ENCODE data around the gene CTBS. TPM values are rescaled to one million over a fixed set of nuclear protein-coding genes. Genes with fewer than 3 reads are reported as not detected.

CTBS gene
- total RNA-seq, 4 donors from 2014 or later = 3.8 to 25.7 (median 16.2) TPM

- no peak overlapping the region for H3K4me3 ChIP-seq
- in situ Hi-C loops (cut with MboI; ENCODE audit: low pct_ligation_motif_present in 1 of 4, low pct_unique_long_range_greater_than_20kb in 1 of 4, low sequenced_read_pairs in 3 of 4) (loop anchor here (10.0 to 25.0 kb wide), 4 partner anchors 175 to 485 kb away; partner anchors contain the start of gene PRKACB (in 2 of the 4)), intact Hi-C loops (cut with DNase I; ENCODE audit: low total_unique reads) (no loop called here)
- H3K4me1 ChIP-seq = peaks cover 0 to 18% (median 7%) of the 10 kb centered on the region in 4 donors
- H3K27me3 ChIP-seq = no peaks in the 10 kb centered on the region
- H3K9me3 ChIP-seq = no peaks in the 10 kb centered on the region
- peak overlapping the region; percentile 15 to 71 (median 44) for H3K27ac ChIP-seq
- no peak for DNase-seq
- no peaks in the 10 kb centered on the region for H3K36me3 ChIP-seq
- TF ChIP-seq POLR2AphosphoS5 (IDR thresholded peaks at IDR 0.05) (peak in 1 of 3 donors; percentile 39), EP300 (IDR thresholded peaks at IDR 0.05; ENCODE audit: low read depth) (no peak)
- 51 to 62% methylated on average over 9 of the region's 9 CpGs for WGBS, 2 donors (ENCODE audit: low coverage in 1 of 2)
Observed at GRCh38 chr1:84619383-84620102, 45.3 kb upstream of the CTBS start.

GRCh38 chr1:84617349-84617748, 43.1 kb upstream of the CTBS start:
- no peak for DNase-seq
- in situ Hi-C loops (cut with MboI; ENCODE audit: low pct_ligation_motif_present in 1 of 4, low pct_unique_long_range_greater_than_20kb in 1 of 4, low sequenced_read_pairs in 3 of 4) (loop anchor here (10.0 to 25.0 kb wide), 4 partner anchors 173 to 483 kb away; partner anchors contain the start of gene PRKACB (in 2 of the 4)), intact Hi-C loops (cut with DNase I; ENCODE audit: low total_unique reads) (no loop called here)
- H3K36me3 ChIP-seq = no peaks in the 10 kb centered on the region
- H3K27ac ChIP-seq = peak overlapping the region in 1 of 4 donors; percentile 15
- peaks cover 0 to 4% of the 10 kb centered on the region in 2 donors for H3K9me3 ChIP-seq
- TF ChIP-seq EP300 (IDR thresholded peaks at IDR 0.05; ENCODE audit: low read depth) = no peak
- TF ChIP-seq POLR2AphosphoS5 (IDR thresholded peaks at IDR 0.05) = no peak
- no peak for TF ChIP-seq POLR2A (IDR thresholded peaks at IDR 0.05)
- TF ChIP-seq CTCF (IDR thresholded peaks at IDR 0.05) = no peak
- peaks cover 0 to 18% (median 7%) of the 10 kb centered on the region in 4 donors for H3K4me1 ChIP-seq
- WGBS, 2 donors (ENCODE audit: low coverage in 1 of 2) = 60 to 62% methylated on average over 1 to 2 of the region's 2 CpGs
- no peaks in the 10 kb centered on the region for H3K27me3 ChIP-seq
- H3K4me3 ChIP-seq = no peak overlapping the region

GRCh38 chr1:84615790-84616189, 41.5 kb upstream of the CTBS start:
- no peak overlapping the region for H3K4me3 ChIP-seq
- peaks cover 0 to 16% (median 6%) of the 10 kb centered on the region in 4 donors for H3K4me1 ChIP-seq
- peaks cover 0 to 4% of the 10 kb centered on the region in 2 donors for H3K9me3 ChIP-seq
- no peaks in the 10 kb centered on the region for H3K27me3 ChIP-seq
- no peak for DNase-seq
- in situ Hi-C loops (cut with MboI; ENCODE audit: low pct_ligation_motif_present in 1 of 4, low pct_unique_long_range_greater_than_20kb in 1 of 4, low sequenced_read_pairs in 3 of 4) (loop anchor here (10.0 to 25.0 kb wide), 4 partner anchors 171 to 481 kb away; partner anchors contain the start of gene PRKACB (in 2 of the 4)), intact Hi-C loops (cut with DNase I; ENCODE audit: low total_unique reads) (no loop called here)
- TF ChIP-seq CTCF (IDR thresholded peaks at IDR 0.05) (no peak), POLR2AphosphoS5 (IDR thresholded peaks at IDR 0.05) (no peak), POLR2A (IDR thresholded peaks at IDR 0.05) (no peak), EP300 (IDR thresholded peaks at IDR 0.05; ENCODE audit: low read depth) (no peak)
- H3K36me3 ChIP-seq = no peaks in the 10 kb centered on the region
- WGBS, 2 donors (ENCODE audit: low coverage in 1 of 2) = 79 to 88% methylated on average over 1 of the region's 1 CpG
- H3K27ac ChIP-seq = no peak overlapping the region

GRCh38 chr1:84613887-84614286, 39.6 kb upstream of the CTBS start:
- intact Hi-C loops (cut with DNase I; ENCODE audit: low total_unique reads) (no loop called here), in situ Hi-C loops (cut with MboI; ENCODE audit: low pct_ligation_motif_present in 1 of 4, low pct_unique_long_range_greater_than_20kb in 1 of 4, low sequenced_read_pairs in 3 of 4) (loop anchor here (10.0 to 25.0 kb wide), 4 partner anchors 169 to 479 kb away; partner anchors contain the start of gene PRKACB (in 2 of the 4))
- Histone ChIP-seq H3K27ac (no peak overlapping the region), H3K9me3 (peaks cover 0 to 4% of the 10 kb centered on the region in 2 donors), H3K27me3 (no peaks in the 10 kb centered on the region), H3K36me3 (no peaks in the 10 kb centered on the region), H3K4me1 (peaks cover 0 to 1% (median under 1%) of the 10 kb centered on the region in 4 donors), H3K4me3 (no peak overlapping the region)
- WGBS, 2 donors (ENCODE audit: low coverage in 1 of 2) = 84% methylated on average over 2 of the region's 2 CpGs; no CpG with 5 or more reads in 1 of the 2 donors
- TF ChIP-seq POLR2AphosphoS5 (IDR thresholded peaks at IDR 0.05) (no peak), EP300 (IDR thresholded peaks at IDR 0.05; ENCODE audit: low read depth) (no peak), POLR2A (IDR thresholded peaks at IDR 0.05) (no peak), CTCF (IDR thresholded peaks at IDR 0.05) (no peak)
- DNase-seq = no peak
